Stimulated activated CD4-positive, alpha-beta T cell treated with anti-CD3 and anti-CD28 coated beads, Interleukin-15, amount 100 ng/mL, for 48 hours (primary cell): Measurements from ENCODE around the gene NCDN.

Experiments
- DNase-seq, 2 donors: peaks; one replicate each; pipeline ENCODE4 v3.0.0-alpha.2; 2020; ENCODE audit warnings: low read depth in 2 of 2

NCDN gene

DNA sequence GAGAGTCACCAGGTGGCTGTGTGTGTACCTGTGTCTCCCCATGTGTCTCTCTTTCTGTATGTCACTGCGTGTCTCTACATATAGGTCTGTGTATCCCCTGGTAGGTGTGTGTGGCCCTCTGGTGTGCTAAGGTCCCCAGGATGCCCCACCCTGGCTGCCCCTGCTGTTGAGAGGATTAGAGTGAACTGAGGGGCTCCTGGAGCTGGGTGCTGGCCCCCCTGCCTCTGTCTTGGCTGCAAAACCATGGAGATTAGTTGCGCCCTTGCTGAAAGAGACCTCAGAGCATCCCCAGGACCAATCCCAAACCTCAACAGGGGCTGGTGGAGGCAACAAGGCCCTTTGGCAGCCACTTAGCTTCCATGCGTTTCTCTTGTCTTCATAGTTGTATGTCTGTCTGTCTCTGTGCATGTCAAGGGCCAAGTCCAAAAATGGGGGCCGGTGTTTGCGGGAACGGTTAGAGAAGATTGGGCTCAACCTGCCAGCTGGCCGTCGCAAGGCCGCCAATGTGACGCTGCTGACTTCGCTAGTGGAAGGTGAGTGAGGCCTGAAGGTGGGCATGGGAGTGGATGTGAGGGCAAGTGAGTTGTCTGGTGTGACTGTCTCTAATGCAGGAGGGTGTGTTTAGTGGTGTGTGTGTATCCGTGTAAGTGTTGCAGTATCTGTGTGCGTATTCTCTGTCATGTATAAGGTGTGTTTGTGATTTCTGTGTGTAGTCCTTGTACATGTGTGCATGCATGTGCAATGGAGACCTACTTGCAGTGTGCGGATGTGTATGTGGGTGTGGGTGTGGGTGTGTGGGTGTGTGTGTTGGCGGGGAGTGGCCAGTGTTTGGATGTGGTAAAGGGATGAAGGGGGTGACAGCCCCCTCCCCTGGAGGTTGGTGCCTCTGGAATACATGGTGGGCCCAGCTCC, 32.2 kb downstream of the NCDN start:
- DNase-seq, result no peak

DNA sequence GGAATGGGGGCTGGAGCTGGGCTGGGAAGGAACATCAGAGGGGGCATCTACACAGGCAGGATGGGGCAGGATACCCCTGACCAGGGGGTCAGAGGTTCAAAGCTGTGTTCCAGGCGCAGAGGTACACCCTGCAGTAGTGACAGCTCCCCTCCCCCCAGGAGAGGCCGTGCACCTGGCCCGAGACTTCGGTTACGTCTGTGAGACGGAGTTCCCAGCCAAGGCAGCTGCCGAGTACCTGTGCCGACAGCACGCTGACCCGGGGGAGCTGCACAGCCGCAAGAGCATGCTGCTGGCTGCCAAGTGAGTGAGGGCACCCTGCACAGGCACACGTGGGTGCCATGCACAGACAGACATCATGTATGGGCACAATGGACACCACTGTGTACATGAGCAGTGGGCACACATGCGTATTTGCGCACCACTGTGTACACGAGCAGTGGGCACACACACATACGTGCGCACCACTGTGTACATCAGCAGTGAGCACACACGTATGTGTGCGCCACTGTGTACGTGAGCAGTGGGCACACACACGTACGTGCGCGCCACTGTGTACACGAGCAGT, 33.0 kb downstream of the NCDN start:
- DNase-seq, result no peak

DNA sequence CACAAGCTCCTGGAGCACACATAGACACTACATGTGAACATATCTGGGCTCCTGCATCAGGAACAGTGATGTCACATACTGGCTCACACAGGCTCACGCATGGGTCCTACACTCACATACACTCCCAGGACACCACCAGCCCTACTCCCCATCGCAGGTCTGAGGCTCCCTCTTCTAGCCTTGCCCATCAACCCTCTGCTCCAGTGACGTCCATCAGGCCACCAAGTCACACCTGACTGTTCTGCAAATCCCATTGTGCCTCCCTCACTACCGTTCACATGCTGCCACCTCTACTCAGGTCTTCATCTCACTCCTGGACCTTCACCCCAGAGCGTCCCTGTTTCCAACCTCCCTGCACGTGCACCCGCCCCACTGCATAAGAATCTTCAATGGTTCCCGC, 33.6 kb downstream of the NCDN start:
- DNase-seq, result no peak

DNA sequence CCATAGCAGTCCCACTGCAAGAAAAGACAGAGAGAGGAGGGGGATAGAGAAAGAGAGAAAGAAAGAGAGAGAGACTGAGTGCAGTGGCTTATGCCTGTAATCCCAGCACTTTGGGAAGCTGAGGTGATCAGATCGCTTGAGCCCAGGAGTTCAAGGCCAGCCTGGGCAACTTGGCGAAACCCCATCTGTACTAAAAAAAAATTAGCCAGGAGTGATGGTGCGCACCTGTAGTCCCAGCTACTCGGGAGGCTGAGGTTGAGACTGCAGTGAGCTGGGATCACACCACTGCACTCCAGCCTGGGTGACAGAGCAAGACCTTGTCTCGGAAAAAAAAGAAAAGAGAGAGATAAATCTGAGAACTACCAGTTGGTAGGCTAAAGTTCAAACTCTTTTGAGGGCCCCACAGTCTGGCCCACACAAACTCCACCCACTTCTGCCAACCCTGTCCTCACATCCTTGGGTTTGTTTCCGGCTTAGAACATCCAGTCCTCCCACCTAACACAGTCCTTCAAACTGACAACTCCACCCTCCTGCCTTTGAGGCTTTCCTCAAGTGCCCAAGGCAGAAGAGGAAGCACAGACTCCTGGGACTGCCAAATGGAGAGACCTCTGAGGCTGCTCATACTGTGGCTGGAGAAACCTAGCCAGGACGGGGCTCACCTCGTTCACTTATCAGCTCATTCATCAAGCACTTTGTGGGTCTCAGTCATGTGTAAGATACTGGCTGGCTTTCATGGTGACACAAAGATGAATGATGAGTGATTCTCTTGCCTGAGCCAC, 35.6 kb downstream of the NCDN start:
- no peak for DNase-seq

DNA sequence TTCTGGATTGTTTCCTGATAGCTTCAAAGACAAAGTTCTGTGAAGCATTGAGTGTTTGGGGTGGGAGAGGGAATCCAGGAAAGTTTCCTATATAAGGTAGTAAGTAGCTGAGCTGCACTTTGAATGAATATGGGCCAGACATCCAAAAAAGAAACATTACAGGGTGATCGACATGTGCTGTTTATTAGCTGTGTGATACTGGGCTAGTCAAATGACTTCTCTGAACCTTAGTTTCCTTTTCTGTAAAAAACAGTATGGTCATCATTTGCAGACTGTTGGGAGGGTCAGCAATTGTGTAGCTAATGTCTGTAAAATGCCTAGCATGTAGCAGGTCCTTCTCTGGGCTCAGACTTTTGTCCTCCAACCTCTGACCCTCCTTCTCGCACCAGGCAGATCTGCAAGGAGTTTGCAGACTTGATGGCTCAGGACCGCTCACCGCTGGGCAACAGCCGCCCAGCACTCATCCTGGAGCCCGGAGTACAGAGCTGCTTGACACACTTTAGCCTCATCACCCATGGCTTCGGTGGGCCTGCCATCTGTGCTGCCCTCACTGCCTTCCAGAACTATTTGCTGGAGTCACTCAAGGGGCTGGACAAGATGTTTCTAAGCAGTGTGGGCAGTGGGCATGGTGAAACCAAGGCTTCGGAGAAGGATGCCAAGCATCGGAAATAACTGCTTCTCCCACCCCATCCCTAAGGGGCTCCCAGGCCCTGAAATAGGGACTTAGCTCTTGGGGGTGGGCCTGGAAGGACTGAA, 36.6 kb downstream of the NCDN start:
- no peak for DNase-seq

DNA sequence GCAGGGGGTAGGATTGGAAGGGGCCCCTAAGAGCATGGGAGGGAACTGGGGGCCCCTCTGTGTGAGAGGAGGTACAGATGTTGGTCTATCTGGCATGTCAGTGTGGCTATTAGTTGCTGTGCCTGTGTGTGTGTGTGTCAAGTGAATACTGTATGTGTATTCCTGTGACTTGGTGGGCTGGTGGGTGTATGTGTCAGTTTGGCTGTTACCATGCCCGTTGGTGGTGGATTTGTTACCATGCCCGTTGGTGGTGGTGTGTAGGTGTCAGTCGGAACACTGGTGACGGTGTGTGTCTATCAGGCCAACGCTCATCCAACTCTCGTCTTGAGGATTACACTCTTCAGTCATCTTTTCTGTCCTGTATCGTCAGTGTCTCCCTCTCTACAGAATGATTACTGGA, 38.1 kb downstream of the NCDN start:
- DNase-seq, result no peak

DNA sequence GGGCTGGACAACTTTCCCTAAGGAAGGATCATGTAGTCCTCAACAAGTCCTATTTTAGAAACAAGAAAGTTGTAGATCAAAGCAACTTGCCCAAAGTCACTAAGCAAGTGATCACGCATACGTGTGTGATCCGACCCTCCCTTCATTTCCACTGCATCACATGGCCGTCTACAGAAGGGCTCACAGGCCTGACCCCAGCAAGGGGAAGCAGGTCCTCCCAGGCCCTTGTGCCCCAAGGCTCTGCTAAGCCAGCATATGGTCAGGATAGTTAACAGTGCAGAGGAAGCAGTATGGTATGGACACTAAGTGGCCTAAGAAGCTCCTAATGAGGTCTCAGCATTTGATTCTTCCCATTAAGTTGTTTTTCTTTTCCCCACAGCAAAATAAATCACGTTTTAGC, 40.3 kb downstream of the NCDN start:
- DNase-seq, result no peak

DNA sequence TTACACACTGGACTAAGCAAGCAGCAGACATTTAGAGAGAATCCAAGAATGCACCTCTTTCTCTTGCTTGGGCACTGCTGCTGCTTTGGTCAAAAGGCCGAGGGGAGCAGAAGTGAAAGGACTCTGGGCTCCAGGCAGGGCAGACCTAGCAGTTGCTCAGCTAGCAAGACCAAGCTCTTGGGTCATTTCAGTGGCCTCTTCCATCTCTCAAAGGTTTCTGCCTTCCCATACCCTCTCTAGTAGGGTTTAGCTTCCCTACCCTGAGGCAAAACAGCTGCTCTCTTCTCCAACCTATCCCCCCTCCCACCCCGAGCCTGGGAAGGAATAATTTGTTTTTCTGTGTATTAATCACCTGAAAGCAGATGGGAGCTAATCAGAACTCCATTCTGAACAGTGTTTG, 41.3 kb downstream of the NCDN start:
- no peak for DNase-seq

DNA sequence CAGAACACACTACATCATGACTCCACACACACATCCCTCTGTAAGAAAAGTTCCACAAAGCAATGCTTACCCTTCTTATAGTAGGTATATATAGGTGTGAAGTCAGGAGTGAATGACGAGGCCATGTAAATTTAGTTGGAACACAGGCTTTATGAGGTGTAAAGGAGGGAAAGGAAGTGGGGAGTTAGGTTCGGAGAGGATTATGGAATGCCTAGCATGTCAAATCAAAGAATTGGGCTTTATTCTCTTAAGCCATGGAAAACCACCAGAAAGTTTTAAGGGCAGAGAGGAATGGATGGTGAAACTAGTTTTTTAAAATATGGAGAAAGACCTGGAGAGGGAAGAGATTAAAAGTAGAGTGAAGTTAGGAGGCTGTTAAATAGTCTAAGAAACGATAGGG, 41.8 kb downstream of the NCDN start:
- no peak for DNase-seq

DNA sequence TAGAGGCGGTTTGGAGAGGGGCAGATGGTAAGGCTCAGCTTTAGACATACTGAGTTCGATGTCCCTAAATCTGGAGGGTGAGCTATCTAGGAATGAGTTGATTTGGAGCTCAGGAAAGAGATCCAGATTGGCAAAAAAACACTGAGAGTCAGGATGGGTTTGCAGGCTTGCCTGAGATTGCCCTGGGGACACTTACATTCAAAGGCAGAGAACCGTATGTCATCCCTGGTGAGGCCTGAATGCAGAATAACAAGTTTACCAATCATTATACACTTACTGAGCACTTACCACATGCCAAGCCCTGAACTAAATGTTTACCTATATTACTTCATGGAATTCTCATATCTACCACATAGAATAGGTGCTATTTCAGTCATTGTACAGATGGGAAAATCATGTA, 43.0 kb downstream of the NCDN start:
- DNase-seq, result no peak

DNA sequence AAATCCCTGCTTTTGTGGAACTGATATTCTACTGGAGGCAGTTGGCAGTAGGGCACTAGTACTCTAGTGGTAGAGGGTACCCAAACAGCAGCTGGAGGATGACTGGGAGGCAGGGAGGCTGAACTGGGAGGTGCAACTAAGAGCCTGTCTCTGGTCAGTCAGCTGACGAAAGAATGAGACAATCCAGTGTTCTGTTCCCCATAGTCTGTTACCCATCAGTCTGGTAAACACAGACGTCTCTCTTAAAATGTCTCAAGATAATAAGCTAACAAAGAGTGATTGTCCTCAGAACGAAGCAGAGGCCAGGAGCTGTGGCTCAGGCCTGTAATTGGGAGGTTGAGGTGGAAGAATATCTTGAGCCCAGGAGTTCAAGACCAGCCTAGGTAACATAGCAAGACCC, 45.9 kb downstream of the NCDN start:
- no peak for DNase-seq

DNA sequence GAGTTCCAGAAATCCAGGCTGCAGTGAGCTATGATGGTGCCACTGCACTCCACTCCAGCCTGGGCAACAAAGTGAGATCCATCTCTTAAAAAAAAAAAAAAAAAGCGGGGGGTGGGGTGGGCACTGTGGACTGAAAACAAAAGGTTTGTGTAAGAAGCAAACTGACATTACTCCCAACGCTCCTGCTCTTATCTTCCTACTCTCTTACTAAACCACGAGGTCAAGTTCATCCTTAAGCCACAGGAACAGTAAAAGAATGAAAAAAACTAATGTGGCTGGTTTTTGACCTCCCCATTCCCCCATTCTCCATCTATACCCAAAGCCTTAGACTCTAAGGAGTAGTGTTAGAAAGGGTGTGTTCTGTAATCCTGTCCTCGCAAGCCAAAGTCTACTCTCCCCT, 46.3 kb downstream of the NCDN start:
- no peak for DNase-seq

DNA sequence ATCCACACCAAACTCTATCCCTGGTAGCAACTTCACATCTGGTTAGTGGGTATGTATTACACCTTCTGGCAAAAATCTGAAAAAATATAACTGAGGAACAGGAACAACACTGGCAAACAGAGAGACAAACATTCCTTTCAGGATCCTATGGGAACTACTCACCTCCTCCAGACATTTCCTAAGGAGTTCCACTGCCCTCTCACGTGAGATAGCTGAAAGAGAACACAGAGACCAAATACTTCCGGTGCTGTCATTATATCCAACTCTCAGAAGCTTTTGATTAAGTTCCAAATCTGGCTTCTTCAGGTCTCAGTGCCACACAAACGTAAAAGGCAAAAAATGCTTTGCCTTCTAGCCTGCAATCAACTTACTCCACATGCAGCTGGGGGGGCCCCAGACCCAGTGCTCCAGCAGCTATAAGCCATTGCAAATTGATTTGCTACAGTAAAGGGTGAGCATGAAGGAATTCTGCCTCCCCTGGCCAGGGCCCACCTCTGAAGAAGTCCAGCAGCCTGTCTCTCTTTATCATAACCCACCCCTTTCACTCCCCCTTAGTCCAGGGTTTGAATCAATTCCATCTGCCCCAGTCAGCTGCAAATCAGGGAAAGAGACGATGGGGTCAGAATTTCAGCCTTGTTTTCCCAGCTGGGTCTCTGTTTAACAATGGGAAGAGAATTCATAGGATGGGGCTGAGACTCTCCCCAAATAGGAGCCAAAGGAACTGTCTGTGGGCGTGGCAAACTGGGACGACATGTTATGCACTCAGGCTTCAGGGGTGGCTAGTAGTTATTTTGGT, 47.7 kb downstream of the NCDN start:
- no peak for DNase-seq

DNA sequence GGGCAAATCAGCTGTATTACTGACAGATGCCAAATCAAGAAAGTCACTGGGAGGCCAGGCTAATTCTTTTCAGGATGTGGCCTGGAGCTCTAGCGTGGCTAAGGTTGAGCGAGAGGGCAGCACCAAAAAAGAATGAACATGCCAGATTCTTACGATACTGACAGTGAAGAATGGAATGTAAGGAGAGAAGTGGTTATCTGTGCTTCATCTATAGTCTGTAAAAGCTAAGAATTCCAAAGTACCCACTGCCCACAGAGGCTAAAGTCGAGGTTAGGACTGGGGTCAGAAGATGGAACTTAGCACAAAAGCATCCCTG, 48.2 kb downstream of the NCDN start:
- DNase-seq, result no peak

DNA sequence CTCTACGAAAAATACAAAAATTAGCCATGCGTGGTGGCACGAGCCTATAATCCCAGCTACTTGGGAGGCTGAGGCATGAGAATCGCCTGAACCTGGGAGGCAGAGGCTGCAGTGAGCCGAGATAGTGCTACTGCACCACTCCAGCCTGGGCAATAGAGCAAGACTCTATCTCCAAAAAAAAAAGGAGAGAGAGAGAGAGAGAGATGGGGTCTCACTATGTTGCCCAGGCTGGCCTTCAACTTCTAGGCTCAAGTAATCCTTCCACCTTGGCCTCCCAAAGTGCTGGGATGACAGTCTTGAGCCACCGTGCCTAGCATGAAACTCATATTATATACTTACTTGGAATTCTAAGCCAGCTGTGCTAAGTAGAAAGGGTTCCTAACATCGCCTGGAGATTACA, 54.1 kb downstream of the NCDN start:
- no peak for DNase-seq

DNA sequence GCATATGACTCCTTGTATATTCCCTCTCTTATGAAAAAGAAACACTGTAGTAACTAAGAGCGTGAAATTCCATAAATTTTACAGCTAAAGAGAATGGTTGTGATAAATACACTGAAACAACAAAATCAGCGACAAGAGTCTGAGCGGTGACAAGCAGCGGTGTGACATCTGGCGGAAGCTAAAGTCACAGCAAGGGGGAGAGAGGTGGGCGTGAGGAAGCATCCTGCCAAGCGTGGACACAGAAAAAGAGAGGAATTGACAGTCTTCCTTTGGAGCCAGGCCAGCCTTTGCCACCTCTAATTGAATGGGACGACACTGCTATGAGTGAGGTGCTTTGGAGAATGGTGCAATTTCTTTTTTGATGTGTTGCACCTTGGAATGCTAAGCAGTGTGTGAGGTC, 57.8 kb downstream of the NCDN start:
- DNase-seq, result no peak
